OCI-LY7 (cell line): ENCODE data around the gene PDXDC1.
"Not testable (repeated sequence)": the region's sequence is repeated elsewhere in the genome, so short reads cannot be mapped to it uniquely, and the experiment has no call there.

Experiments used
- EZH2phosphoT487 ChIP-seq: fragments of 200-600 bp; sonication (generic); IDR thresholded peaks from 2 replicates; pipeline ENCODE4 v1.6.1; 2018; ENCODE audit warnings: low read depth, borderline replicate concordance, mild to moderate bottlenecking, mixed run types, antibody characterized with exemption, low read length, moderate library complexity, mixed read lengths
- TF ChIP-seq, protein P1 (sequence below): fragments of 200-600 bp; sonication (generic); conservative IDR thresholded peaks from 2 replicates; pipeline ENCODE4 v1.5.1; 2014; ENCODE audit warnings: mild to moderate bottlenecking, antibody characterized with exemption, low read length, moderate library complexity, mixed read lengths

DNA sequence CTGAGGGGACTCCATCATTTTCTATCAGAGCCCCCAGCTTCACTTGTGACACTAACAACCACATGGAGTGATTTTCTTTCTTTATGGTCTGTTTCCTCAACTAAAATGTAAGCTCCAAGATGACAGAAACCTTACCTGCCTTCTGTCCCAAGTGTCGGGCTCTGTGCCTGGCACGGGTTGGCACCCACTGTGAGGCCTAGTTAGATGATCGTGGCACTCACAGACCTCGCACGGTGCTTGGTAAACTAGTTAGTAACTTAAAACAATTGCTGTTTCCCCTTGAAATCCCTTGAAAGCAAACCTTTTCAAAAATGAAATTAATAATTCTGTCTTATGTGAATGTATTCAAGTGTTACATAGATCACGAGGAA lies 53.5 kb downstream of the PDXDC1 start:
- TF ChIP-seq, protein P1, sequence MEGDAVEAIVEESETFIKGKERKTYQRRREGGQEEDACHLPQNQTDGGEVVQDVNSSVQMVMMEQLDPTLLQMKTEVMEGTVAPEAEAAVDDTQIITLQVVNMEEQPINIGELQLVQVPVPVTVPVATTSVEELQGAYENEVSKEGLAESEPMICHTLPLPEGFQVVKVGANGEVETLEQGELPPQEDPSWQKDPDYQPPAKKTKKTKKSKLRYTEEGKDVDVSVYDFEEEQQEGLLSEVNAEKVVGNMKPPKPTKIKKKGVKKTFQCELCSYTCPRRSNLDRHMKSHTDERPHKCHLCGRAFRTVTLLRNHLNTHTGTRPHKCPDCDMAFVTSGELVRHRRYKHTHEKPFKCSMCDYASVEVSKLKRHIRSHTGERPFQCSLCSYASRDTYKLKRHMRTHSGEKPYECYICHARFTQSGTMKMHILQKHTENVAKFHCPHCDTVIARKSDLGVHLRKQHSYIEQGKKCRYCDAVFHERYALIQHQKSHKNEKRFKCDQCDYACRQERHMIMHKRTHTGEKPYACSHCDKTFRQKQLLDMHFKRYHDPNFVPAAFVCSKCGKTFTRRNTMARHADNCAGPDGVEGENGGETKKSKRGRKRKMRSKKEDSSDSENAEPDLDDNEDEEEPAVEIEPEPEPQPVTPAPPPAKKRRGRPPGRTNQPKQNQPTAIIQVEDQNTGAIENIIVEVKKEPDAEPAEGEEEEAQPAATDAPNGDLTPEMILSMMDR: not testable (repeated sequence)
- not testable (repeated sequence) for TF ChIP-seq EZH2phosphoT487
